AG04450 (cell line): ENCODE measurements around the gene FCHSD2. TPM values are rescaled to one million over a fixed set of nuclear protein-coding genes. Genes with fewer than 3 reads are reported as not detected.
A peak's percentile ranks its signal among the peaks of the same experiment; 100 is the strongest.

Experiments
- CTCF ChIA-PET: fragments of 300-600, 350-600 bp; formaldehyde crosslinking; extraction: SDS; loops from one replicate; lab custom pipeline; 2022; ENCODE audit warnings: antibody characterized with exemption, inconsistent platforms; lab: Charles Lee
- POLR2A ChIA-PET: fragments of 350-600 bp; formaldehyde crosslinking; extraction: SDS; loops from one replicate; lab custom pipeline; 2021; ENCODE audit warnings: antibody characterized with exemption, inconsistent platforms; lab: Yijun Ruan, JAX
- DNase-seq: peaks from one replicate; pipeline ENCODE4 v3.0.0-alpha.2; 2011; ENCODE audit warnings: low read depth, low spot score
- H3K27ac ChIP-seq: one replicate; pipeline ENCODE4 v1.5.1; 2012; ENCODE audit warnings: low read depth, low read length, control low read depth
- H3K27me3 ChIP-seq: one replicate; pipeline ENCODE4 v1.6.0; 2012; ENCODE audit warnings: low read length; ENCODE audit not compliant: control insufficient read depth, insufficient read depth
- H3K4me3 ChIP-seq: 2 replicates; pipeline ENCODE4 v1.5.1; 2011; ENCODE audit warnings: mild to moderate bottlenecking, low read depth, low read length, control low read depth
- H3K9me3 ChIP-seq: 2 replicates; pipeline ENCODE4 v1.5.1; 2012; ENCODE audit warnings: low read length; ENCODE audit not compliant: control insufficient read depth, insufficient read depth
- CTCF ChIP-seq: IDR thresholded peaks from 2 replicates; pipeline ENCODE4 v1.5.1; 2011; ENCODE audit warnings: low read depth, low read length, control low read depth, inconsistent platforms
- polyA plus RNA-seq: library from polyadenylated mRNA; depleted of rRNA; stranded (reverse); fragments of >200 nt; gene quantifications from 2 replicates; pipeline ENCODE4 v1.2.3, GENCODE V29; 2011

The FCHSD2 gene
- polyA plus RNA-seq, 1 experiment, result 24.7 TPM

GRCh38 chr11:72851726-72852125 lies 290.4 kb downstream of the FCHSD2 start:
- H3K27ac ChIP-seq, result no peak overlapping the region
- no peaks in the 10 kb centered on the region for H3K9me3 ChIP-seq
- no peak overlapping the region for H3K4me3 ChIP-seq
- ChIA-PET CTCF (no interaction called here), POLR2A (no interaction called here)
- no peak for DNase-seq
- TF ChIP-seq CTCF, result no peak
- H3K27me3 ChIP-seq, result no peaks in the 10 kb centered on the region

GRCh38 chr11:72850832-72851231 lies 291.3 kb downstream of the FCHSD2 start:
- no peak for TF ChIP-seq CTCF
- CTCF ChIA-PET, result no interaction called here
- H3K4me3 ChIP-seq, result no peak overlapping the region
- H3K9me3 ChIP-seq, result no peaks in the 10 kb centered on the region
- no peak overlapping the region for H3K27ac ChIP-seq
- H3K27me3 ChIP-seq, result no peaks in the 10 kb centered on the region
- POLR2A ChIA-PET, result no interaction called here
- DNase-seq, result no peak

GRCh38 chr11:72848846-72849466 lies 293.2 kb downstream of the FCHSD2 start:
- peak; percentile 79 for TF ChIP-seq CTCF
- DNase-seq, result no peak
- Histone ChIP-seq H3K4me3 (no peak overlapping the region), H3K27me3 (no peaks in the 10 kb centered on the region), H3K9me3 (no peaks in the 10 kb centered on the region), H3K27ac (no peak overlapping the region)
- ChIA-PET POLR2A (no interaction called here), CTCF (interaction anchor here (0.6 to 1.3 kb wide), 4 partner anchors 17 to 329 kb away, joined by 3 to 10 read pairs (median 6); no protein-coding TSS in a partner anchor)

- no peaks in the 10 kb centered on the region for H3K27me3 ChIP-seq
- H3K4me3 ChIP-seq, result no peak overlapping the region
- ChIA-PET CTCF (interaction anchor here (0.9 to 3.9 kb wide), 4 partner anchors 13 to 333 kb away, joined by 3 to 27 read pairs (median 4); partner anchors contain the start of gene STARD10), POLR2A (no interaction called here)
- H3K9me3 ChIP-seq, result no peaks in the 10 kb centered on the region
- no peak for TF ChIP-seq CTCF
- H3K27ac ChIP-seq, result no peak overlapping the region
- DNase-seq, result peak; percentile 81
Observed at GRCh38 chr11:72844356-72844755, 297.8 kb downstream of the FCHSD2 start.

- no peak for TF ChIP-seq CTCF
- Histone ChIP-seq H3K9me3 (no peaks in the 10 kb centered on the region), H3K27ac (no peak overlapping the region), H3K4me3 (no peak overlapping the region), H3K27me3 (no peaks in the 10 kb centered on the region)
- ChIA-PET CTCF (no interaction called here), POLR2A (no interaction called here)
- no peak for DNase-seq
Observed at GRCh38 chr11:72842653-72843330, 299.3 kb downstream of the FCHSD2 start.
